Activated CD8-positive, alpha-beta memory T cell treated with anti-CD3 and anti-CD28 coated beads, Interleukin-2, amount 50 U/mL, for 1 hour (primary cell): ENCODE data around the gene MED9.

ENCODE experiments used
- DNase-seq: peaks from one replicate; pipeline ENCODE4 v3.0.0-alpha.2; 2020; ENCODE audit errors: extremely low read depth

MED9 gene

DNA sequence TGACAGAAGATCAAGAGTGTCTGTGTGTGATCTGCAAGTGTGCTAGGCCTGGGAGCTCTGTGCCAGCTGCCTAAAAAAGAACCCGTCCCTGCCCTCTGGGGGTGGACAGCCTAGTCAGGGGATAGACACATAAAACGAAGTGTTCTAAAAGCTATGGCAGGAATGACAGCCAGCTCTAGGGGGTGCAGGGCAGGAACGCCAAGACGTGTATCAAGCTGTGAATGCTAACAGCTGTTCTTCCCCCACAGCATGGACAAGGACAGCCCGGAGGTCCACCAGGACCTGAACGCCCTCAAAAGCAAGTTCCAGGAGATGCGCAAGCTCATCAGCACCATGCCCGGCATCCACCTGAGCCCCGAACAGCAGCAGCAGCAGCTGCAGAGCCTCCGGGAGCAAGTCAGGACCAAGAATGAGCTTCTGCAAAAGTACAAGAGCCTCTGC lies 14.3 kb downstream of the MED9 start:
- DNase-seq, result no peak

DNA sequence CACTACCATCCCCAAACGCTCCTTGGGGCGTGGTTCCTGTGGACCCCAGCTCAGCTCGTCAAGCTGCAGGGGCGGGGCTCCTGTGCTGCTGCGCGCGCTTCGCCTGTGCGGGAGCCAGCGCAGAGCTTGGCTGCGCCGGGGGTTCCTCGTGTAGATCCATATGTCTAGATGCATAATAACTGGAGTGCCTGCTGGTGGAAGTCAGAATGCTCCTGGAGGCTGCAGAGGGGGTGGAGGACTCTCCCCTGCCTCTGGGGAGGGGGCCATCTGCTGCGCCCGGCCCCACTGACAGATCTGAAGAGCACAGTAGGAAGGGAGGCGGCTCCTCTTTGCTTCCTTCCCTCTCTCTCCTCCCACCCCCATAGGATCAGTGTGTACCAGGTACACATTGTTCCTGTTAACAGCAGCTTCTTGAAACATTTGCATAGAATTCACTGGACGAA lies 14.8 kb downstream of the MED9 start:
- no peak for DNase-seq

DNA sequence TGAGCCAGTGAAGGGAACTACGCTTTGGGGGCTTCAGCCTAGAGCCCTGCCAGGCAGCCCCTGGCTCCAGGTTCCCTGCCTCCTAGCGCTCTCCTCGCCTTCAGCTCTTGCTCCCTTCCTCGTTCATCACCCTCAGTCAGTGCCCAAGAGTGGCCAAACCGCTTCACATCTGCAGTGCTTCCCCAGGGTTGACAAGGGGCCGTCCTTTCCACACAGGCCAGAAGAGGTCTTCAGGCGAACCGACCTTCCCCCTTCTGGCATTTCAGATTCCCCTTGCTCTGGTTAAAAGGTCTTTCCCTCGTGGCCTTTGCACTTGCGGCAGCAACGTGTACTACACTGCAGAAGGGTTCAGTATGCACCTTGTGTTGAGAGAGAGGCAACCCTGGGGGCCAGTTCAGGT lies 15.3 kb downstream of the MED9 start:
- no peak for DNase-seq

DNA sequence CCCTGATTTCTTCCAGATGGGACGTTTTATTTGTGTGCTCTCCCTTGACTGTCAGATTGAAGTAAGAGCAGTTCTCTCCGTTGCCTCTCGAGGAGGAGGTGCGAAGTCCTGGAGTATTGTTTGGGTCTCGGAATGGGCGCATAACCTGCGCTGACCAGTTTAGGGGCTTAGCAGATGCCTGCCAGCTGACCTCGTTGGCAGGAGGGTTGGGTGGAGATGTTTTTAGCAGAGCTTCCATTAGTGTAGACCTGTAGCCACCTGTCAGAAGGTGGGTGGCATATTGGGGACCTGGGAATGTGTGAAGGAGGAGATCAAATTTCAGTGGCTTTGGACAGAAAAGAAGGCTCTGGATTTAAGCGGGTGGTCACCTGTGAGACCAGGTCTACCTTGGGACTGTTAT lies 15.8 kb downstream of the MED9 start:
- DNase-seq, result no peak

DNA sequence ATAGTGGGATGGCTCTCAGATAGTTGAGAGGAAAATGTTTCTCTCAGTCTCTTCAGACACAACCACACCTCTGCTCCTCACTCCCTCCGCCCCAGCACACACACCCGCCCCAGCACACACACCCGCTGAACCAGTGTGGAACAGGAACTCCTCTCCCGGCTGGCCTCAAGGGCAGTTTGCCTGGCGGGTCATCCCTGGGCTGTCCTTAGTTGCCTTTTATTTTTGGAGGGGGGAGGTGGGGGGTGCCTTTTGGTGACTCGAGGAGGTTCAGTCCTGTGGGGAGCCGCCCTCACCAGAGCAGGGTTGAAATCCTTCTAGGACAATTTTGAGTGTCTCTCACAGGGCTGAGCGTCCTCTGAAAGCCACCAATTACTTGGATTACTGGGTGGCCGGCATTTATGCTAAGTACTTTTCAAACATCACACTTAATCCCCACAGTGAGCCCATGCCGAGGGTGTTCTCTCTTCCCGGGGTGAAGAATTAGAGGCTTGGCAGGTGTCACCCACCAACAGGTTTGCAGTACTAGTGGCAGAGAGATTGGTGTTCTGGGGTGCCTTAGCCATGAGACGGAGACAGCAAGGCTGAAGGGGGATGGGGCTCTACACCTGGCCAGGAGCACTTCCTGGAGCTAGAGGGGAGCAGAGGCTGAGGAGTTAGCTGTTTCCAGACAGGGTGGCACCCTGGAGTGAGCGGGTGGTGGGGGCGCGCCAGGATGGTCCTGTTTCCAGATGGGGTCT lies 16.6 kb downstream of the MED9 start:
- DNase-seq, result no peak

DNA sequence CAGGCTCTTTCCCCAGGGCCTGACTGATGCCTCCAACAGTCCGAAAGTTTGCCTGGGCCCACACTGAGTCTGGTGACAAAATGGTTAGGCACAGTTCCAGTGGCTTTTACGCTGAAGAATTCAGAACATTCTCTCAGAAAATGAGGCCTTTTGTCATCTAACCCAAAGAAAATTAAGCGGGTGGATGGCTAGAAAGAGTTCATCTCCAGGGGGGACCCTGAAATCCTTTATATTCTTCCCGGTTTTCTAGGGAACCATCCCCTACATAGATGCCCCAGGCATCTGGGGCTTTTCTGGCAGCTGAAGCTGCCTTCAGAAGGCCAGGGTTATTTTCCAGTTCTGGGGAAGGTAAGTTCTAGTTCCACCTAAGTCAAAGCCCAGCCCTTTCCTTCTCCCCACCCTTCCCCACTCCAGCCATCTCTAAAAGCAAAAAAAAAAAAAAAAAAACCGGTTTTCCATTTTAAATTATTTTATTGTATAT lies 17.2 kb downstream of the MED9 start:
- DNase-seq, result no peak

DNA sequence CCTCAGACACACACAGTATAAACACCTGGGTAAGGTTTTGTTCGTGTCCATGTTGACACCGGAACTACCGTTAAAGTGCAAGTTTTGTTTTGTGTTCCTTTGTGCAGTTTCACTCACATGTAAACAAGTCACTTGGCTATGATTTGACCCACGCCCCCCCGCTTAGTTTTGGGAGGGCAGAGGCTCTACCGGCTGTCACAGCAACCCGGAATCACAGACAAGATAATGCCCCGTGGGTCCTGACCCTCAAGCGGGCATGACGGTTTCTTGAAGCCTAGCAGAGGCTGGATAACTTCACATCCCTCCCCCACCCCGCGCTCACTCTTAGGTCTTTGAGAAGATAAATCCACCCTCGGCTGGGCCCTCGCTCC lies 17.7 kb downstream of the MED9 start:
- no peak for DNase-seq

DNA sequence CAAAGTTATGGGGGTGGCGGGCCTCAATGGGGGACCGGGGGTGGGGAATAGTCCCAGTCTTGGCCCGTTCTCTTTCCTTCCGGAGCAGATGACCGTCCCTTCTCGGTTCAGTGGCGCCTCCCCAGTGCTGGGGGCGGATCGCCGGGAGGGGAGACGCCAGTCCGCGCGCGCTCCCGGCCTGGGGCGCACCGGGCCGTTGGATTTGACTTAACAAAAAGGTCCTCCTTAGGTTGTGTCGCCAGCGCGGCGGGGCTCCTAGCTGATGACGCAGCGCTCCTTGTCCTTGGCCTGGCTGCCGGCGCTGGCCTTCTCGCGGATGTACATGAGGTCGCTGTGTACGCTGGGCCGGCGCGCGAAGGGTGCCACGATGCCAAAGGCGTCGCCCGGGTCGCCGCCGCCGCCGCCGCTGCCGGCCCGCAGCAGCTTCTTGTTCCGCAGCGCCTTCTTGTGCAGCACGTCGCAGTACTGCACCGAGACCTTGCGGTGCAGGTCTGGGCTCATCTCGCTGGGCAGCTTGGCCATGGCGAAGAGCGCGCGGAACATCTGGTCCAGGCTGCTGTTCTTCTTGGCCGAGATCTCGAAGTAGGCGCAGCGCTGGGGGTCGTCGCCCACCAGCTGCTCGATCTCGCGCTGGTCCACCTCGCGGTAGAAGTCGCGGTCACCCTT lies 18.2 kb downstream of the MED9 start:
- no peak for DNase-seq

DNA sequence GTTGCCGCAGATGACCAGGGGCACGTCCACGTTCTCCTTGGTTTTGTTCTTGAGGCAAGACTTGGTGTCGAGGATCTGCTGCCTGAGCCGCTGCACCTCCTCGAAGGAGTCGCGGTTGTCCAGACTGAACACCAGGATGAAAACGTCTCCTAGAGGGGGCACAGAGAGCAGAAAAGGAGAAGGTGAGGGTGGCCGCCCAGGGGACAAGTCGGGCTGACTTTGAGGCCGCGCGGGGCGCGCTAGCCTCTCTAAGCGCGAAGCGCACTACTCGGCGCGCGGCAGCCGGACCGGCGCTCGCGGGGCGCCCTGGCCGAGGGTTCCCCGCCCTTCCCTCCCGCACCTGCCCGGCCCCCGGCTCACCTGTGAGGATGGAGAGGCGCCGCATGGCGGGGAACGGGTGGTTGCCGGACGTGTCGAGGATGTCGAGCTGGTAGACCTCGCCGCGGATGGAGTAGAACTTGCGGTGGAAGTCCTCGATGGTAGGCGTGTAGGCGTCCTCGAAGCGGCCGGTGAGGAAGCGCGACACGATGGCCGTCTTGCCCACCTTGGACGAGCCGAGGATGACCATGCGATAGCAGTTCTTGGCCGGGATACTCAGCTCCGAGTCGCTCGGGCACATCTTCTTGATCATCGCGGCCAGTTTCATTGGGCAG lies 18.9 kb downstream of the MED9 start:
- DNase-seq, result no peak

DNA sequence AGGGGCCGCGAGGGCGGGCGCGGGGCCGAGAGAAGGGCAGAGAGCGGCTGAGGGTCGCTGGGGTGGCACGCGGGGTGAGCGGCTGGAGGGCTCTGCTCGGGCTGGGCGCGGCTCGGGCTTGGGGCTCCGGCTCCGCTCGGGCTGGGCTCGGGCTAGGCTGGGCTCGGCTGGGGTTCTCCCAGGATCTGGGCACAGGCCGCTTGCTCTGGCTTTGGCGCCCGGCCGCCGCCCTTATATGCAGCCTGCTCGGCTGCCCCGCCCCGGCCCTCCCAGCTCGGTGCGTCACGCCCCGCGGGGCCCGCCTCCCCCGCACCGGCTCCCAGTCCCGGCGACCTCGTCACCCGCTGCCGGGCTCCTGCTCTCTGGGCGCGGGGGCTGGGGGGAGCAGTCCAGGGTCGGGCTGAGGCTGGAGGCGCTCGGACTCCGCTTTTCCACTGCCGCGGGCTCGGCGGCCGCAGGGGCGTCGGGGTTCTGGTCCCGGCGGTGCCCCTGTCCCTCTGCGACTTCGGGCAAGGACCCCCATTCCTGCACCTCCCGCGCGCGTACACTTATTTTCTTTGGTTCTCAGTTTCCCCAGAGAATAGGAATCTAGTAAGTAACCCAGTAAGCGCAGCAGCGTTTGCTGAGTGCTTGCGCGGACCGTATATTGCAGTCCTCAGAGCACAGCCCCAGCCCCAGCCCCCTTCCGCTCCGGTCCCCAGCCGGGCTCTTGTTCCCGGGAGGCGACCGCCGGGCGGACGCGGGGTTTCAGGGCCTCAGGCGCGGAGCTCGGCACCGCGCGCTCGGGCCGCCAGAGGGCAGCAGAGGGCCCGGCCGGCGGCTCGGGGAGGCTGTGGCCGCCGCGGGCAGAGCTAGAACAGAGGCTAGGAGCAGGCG lies 19.6 kb downstream of the MED9 start, which contains the start of gene RASD1:
TSS of gene RASD1 (minus strand) at position 207 of the 876 bp plus-strand sequence. CDS start 214 bp downstream, outside the sequence.
- no peak for DNase-seq

DNA sequence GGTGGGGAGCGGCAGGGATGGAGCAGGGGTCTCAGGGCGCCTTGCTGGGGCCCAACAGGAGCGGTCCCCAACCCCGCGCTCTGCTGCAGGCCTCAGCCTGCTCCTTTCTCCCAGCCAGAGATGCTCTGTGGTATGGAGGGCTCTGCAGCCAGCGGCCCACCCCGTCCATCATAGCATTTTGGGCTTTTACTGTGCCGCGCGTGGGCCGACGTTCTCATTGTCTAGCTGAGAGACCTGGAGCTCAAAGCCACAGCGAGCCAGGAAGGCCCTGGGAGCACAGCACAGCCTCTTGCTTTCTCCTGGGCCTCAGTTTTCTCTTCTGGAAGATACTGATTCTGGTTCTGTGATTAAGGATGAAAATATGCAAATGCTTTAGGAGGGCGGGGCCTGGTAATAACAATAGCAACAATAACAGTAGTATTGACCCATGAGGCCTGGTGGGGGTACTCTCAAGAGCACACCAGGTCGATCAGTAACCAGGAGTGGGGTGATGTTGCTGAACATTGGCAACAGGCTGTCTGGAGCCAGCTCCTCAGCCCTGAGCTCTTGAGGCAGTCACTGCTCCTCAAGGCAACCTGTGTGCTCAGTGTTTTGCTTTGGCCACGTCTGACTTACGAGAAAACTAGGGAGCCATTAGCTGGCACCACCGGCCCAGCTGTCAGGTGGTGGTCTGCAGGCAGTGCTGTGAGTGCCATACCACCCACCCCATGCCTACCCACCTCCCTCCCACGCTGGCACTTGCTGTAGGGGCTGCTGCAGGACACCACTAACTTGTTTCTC lies 20.5 kb downstream of the MED9 start:
- DNase-seq, result no peak

DNA sequence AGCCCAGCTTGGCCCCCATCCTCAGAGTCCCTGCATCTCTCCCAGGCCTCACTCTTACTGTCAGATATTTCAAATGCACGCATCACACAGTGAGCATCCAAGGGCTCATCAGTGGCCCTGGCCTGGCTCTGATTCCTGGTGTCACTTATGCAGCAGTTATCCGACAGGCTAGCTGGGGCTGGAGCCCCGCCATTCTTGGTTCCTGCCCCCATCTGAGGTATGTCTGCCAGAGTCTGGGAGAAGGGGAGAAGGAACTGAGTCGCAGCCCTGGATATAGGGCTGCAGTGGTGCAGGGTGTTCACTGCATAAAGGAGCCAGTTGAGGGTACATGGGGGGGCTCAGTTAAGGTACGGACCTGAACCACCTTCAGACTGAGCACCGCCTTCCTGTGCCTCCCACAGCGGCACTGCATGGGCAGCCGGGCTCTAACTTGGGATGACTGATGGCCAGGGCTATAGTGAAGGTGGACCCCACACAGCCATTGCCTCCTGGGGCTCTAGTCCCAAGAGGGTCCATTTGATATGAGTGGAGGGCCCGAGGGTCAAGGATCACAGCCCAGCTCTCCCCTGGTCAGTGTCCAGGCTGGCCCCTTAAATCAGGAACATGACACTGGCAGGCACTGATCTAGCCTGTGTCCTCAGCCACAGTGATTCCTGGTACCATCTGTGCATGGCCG lies 21.2 kb downstream of the MED9 start:
- DNase-seq, result no peak

DNA sequence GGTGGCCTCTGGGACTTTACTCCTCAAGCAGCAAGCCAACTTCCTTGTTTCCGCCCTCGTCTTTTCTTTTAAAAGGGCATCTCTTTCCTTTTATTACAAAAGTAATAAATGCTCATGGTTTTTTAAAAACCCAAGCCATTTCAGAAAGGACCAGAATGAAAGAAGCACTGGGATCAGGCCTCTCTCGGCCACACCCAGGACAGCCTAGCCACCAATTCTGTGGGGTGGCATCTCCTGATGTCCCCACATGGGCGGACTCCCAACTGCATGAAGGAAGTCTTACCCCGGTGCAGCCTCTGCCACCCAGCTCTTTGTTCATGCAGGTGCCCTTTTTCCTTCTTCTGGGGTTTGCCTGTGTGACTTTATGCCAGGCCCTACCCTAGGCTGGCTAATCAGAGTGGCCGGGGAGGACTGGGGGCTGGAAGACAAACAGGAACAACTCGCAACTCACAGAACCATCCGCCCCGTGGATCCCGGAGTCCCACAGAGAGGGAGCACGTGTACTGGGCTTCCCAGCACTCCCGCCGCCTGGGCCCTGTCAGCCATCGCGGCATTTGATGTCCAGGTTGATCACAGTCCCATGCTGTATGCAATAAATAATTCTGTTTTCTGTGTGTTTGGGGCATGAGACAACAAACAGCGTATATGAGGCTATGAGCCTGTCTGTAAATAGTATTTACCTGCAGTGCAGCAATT lies 22.0 kb downstream of the MED9 start:
- DNase-seq, result no peak

DNA sequence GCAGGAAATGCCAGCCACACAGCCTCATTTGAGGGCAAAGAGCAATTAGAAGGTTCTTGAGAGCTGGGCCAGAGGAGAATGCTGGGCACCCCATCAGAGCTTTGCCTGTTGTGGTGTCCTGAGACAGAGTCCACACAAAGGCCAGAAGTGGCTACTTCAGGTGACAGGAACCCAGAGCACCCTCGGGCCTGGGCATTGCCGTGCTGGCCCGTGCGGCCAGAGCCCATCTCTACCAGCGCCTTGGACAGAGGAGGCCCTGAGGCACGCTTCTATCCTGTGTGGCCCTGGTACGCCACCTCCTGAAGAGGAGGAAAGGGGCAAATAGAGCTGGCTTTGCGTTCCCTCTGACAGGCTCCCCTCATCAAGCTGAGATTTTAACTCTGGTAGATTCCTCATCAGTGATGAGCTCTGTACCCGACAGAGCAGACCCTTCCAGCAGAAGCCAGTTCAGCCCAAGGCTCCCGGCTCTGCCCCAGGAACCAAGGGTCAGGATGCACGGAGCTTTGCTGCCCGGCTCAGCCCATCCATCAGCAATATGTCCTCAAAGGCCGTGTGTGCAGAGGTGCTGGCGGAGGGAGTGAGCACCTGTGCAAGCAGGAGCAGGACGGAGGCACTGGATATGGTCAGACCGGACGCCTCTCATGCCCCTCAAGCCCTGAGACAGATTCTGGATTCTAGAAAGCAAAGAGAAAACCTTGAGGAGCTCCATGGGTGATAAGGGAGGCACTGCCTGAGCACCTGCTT lies 22.8 kb downstream of the MED9 start:
- DNase-seq, result no peak

DNA sequence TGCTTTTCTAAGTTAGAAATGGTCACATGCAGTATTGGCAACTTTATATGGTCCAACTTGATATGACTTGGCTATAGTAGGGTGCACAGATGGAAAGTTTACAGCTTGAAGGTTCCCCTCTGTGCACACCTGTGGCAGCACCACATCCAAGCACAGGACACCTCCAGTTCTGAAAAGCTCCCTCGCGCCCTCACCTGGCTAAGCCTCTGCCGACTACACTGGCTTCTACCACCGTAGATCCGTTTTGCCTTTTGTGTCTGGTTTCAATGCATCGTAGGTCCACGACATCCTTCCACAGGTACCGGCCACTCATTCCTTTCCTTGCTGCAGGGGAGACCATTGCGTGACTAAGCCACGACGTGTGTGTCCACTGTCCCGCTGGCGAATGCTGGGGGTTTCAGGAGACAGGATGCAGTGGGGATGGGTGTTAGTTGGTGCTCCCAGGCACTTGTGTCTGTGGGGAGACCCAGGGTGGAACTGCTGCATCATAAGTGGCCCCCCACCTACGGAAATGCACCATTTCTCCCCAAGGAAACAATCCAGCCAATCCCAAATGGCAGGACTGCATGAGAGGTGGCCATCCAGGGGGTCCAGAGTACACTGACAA lies 24.3 kb downstream of the MED9 start:
- DNase-seq, result no peak

DNA sequence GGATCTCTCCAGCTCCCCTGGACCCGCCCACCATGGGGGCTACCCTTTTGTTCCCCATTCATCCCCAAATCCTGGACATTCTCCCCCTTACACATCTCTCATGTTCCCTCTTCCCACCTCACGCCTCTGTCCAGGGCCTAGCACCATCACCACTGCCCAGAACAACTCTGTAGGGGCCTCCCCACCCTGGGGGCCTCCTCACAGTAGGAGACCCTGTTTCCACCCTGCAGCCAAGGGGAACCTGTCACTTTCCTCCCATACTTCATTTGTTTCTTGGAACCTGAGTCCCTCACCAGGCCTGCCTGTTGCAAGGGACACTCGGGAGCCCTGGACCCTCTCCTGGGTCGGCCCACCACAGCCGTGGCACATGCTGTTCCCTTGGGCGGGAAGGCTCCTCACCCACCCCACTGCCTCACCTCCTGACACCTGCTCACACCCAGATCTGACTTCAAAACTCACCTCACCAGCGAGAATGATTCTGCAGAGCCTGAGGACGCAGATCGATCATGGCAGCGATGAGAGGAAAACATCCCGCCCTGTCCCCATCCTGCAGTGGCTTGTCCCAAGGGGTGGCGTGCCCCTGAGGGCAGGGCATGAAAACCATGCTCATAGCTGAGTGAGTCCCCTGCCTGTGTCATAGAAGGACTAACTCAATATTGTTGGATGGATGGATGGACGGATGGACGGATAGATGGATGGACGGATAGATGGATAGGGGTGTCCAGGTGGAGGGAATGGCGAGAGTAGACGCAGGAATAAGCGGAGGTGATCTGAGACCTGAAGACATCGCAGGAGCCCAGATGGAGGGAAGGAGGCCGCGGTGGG lies 26.2 kb downstream of the MED9 start:
- DNase-seq, result no peak

DNA sequence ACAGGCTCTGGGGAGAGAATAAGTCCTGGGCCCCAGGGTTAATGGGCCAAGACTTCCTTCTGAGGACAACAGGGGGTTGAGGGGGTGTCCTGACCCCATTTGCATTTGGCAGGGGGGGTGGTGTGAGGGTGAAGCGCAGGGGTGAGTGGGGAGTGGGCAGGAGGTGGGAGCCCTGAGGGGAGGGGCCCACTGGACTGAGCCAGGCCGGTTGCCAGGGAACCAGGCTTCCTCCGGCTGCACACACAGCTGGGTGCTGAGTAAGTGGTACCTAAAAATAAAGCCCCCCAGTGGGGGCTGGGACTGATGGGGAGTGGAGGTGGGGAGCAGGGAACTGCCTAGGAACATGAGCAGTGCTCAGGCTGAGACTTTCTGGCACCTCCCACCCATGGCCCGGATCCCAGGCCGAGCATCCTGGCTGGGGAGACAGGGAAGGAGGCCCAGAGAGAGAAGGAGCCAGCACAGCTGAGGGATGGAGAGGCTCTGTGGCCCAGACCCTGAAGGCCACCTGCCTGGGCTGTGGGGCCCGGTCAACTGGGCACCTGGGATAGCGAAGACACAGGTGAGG lies 26.8 kb downstream of the MED9 start:
- no peak for DNase-seq
